Epithelial cell of esophagus (primary cell): Measurements from ENCODE around the gene B4GALNT4.
"Not testable (repeated sequence)": the region's sequence is repeated elsewhere in the genome, so short reads cannot be mapped to it uniquely, and the experiment has no call there.

Source experiments
- DNase-seq: peaks from one replicate; pipeline ENCODE4 v3.0.0; 2010; ENCODE audit warnings: low read depth
- H3K4me3 ChIP-seq: 2 replicates; pipeline ENCODE4 v1.5.1; 2011; ENCODE audit warnings: mild to moderate bottlenecking, low read length, control low read depth
- TF ChIP-seq, protein P1 (sequence below): IDR thresholded peaks from 2 replicates; pipeline ENCODE4 v1.5.1; 2011; ENCODE audit warnings: low read depth, mild to moderate bottlenecking, low read length, control low read depth, inconsistent platforms; ENCODE audit not compliant: insufficient read depth; ENCODE audit errors: missing control alignments

The B4GALNT4 gene

DNA sequence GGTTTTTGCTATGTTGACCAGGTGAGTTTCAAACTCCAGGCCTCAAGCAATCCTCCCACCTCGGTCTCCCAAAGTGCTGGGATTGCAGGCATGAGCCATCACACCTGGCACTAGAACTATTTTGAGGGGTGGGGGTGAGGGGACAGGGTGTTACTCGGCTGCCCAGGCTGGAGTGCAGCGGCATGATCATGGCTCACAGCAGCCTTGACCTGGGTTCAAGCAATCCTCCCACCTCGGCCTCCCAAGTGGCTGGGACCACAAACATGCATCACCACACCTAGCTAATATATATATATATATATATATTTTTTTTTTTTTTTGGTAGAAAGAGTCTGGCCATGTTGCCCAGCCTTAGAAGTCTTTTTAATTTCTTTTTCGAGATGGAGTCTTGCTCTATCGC is 31.6 kb upstream of the B4GALNT4 start:
- no peak for DNase-seq
- H3K4me3 ChIP-seq: no peak overlapping the region
- TF ChIP-seq, protein P1, sequence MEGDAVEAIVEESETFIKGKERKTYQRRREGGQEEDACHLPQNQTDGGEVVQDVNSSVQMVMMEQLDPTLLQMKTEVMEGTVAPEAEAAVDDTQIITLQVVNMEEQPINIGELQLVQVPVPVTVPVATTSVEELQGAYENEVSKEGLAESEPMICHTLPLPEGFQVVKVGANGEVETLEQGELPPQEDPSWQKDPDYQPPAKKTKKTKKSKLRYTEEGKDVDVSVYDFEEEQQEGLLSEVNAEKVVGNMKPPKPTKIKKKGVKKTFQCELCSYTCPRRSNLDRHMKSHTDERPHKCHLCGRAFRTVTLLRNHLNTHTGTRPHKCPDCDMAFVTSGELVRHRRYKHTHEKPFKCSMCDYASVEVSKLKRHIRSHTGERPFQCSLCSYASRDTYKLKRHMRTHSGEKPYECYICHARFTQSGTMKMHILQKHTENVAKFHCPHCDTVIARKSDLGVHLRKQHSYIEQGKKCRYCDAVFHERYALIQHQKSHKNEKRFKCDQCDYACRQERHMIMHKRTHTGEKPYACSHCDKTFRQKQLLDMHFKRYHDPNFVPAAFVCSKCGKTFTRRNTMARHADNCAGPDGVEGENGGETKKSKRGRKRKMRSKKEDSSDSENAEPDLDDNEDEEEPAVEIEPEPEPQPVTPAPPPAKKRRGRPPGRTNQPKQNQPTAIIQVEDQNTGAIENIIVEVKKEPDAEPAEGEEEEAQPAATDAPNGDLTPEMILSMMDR: no peak

DNA sequence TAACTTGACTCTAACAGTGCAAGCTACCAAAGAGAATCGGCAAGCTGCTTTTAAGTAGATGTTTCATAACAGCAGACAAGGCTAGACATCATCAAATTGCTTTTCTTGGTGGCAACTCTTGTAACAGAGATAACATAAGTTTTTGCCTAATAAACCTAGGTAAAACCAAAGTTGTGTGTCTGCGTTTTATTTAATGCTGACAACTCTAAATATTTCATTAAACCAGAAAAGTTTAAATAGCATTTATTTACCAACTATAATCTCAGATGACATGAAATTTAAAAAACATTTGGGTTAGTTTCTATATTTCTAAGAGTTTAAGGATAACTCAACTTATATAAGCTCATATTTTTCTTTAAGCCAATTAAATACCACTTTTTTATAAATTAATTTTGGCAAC is 29.3 kb upstream of the B4GALNT4 start:
- DNase-seq: no peak
- H3K4me3 ChIP-seq: no peak overlapping the region
- TF ChIP-seq, protein P1: no peak

DNA sequence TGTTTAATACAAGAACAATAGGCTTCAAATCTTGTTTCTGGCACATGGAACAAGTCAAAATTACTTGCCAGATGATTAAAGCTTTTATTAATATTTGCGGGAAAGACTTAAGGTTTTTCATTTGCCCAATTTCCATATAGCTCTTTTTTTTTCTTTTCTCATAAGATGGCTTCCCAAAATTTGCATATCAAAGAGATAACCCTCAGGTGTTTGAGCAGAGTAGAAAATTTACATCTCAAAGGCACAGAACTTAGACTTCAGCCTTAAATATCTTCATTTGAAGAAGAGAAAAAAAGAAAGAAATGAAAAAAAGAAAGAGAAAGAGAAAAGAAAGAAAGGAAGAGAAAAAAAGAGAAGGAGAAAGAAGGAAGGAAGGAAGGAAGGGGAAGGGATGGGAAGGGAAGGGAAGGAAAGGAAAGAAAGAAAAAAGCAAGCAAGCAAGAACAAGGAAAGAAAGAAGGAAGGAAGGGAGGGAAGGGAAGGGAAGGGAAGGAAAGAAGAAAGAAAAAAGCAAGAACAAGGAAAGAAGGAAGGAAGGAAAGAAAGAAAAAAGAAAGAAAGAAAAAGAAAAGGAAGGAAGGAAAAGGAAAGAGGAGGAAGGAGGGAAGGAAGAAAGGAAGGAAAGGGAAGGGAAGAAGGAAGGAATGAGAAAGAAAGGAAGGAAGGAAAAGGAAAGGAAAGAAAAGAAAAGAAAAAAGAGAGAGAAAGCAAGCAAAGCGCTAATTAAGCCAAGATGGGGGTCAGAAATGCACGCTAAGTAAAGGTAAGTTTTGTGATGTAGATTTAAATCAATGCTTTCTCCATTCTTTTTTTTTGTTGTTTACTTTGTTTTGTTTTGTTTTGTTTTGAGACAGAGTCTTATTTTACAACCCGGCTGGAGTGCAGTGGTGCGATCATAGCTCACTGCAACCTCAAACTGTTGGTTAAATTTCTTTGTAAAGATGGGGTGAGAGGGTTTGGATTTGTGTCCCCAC is 28.5 kb upstream of the B4GALNT4 start:
- TF ChIP-seq, protein P1: no peak
- H3K4me3 ChIP-seq: no peak overlapping the region
- DNase-seq: no peak

DNA sequence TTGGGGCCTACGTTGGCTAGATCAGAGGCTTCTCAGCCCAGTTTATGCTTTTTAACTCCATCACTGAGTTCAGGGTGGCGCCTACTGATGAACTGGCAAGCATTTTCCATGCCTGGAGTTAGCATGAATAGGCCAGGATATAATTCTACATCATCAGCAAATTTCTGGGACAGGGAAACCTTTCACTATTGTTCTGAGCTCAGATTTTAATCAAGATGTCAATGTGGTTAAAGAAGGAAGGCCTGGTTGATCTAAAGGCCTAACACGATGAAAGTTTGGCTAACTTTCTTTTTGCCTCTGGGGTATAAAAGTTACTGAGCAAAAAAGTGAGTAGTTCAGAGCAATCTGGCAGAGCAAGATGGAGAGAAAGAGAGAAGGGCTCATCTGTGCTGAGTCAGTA is 27.0 kb upstream of the B4GALNT4 start:
- no peak overlapping the region for H3K4me3 ChIP-seq
- no peak for DNase-seq
- TF ChIP-seq, protein P1: no peak

DNA sequence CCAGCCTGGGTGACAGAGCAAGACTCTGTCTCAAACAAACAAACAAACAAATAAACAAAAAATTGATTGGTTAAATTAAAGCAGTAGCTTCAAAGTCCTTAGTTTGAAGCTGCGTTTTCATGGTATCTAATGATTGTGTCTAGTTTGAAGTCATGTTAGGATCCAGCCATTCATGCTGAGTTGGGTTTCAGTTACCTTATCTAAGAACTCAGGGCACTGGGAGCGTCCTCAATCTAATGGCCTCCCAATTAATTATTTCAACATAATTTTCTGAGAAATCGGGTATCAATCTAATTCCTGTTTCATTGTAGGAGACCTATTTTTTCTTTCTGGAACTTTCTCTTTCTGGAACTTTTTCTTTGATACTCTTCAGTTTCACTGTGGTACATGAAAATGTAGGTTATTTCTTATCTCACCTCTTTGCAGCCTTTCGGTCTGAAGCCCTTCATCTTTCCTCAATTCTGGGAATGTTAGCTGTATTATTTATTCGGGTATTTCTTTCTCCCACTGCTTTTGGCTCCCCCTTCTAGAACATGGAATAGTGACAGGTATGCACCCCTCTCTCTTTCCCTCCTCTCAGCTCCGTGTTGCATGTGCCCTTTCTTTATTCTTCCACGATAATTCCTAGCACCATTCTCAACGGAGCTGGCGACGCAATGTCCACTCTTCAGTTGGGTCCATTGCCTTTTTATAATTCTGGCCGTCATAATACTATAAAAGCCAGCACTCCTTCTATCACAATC is 24.3 kb upstream of the B4GALNT4 start:
- TF ChIP-seq, protein P1: no peak
- no peak for DNase-seq
- no peak overlapping the region for H3K4me3 ChIP-seq

DNA sequence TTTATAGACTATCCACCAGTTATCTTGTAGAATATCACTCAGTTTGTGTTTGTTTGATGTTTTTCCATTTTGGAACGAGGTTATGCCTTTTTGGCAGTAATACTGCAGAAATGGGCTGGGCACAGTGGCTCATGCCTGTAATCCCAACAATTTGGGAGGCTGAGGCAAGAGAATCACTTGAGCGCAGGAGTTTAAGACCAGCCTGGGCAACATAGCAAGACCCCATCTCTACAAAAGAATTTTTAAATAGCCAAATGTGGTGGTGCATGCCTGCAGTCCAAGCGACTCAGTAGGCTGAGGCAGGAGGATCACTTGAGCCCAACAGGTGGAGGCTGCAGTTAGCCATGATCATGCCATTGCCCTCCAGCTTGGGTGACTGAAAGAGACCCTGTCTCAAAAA is 22.8 kb upstream of the B4GALNT4 start:
- TF ChIP-seq, protein P1: no peak
- no peak overlapping the region for H3K4me3 ChIP-seq

DNA sequence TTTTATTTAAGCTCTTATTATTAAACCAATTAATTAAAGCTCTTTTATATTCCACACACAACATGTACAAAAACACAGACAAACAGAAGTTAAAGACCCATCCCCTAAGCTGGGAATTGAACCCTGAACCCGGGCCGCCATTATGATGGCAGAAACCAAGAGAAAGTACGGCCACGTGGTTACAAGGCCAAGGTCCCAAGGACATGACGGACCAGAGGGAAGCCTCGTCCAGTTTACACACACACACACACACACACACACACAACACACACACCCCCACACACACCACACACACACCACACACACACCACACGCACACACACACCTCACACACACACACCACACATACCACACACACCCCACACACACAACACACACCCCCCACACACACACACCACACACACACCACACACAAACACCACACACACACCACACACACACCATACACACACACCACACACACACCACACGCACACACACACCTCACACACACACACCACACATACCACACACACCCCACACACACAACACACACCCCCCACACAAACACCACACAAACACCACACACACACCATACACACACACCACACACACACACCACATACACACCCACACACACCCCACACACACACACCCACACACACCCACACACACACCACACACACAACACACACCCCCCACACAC is 19.9 kb upstream of the B4GALNT4 start:
- H3K4me3 ChIP-seq, DNase-seq: not testable (repeated sequence)

More for the DNA sequence above, 22.8 kb upstream of the B4GALNT4 start:
- no peak for DNase-seq

DNA sequence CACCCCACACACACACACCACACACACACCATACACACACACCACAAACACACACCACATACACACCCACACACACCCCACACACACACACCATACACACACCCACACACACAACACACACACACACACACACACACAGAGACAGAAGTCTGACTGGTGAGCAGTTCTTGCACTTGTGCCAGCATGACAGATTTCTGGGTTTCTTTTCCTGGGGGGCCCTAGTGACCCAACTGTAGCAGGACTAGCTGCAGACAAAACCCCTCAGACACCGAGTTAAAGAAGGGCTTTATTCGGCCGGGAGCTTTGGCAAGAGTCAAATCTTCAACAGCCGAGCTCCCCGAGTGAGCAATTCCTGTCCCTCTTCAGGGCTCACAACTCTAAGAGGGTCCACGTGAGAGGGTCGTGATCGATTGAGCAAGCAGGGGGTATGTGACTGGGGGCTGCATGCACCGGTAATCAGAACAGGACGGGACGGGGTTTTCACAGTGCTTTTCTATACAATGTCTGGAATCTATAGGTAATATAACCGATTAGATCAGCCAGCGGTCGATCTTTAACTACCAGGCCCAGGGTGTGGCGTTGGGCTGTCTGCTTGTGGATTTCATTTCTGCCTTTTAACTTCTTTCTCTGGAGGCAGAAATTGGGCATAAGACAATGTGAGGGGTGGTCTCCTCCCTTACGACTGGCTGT is 19.1 kb upstream of the B4GALNT4 start:
- not testable (repeated sequence) for DNase-seq, H3K4me3 ChIP-seq
